ENCODE results near the gene ISX.

ISX gene

DNA sequence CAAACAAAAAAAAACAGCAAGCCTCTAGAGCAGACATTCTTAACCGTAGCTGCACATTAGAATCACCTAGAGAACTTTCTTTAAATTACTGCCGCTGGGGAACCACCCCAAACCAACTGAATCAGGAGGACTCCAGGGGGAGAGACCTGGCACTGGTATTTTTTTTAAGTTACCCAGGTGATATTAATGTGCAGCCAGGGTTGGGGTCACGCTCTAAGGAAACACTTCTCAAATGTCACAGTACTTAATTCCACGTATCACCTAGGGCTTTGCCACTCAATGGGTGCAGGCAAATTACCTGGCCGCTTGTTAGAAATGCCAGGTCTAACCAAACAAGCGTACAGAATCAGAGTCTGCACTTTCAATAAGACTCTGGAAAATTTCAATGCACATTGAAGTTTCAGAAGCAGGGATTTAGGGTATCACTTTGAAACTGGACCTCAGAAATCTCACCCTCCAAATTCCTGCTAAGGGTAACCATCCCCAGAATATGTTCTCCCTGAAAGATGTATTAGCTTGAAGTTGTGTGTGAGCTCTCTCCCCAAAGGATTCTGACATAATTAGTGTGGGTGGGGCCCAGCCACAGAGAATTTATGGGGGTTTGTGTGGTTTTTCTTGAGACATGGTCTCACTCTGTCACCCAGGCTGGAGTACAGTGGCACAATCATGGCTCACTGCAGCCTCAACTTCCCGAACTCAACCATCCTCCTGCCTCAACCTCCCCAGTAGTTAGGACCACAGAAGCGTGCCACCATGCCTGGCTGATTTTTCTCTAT, 12.7 kb upstream of the ISX start:
- DNase-seq, result no peak

DNA sequence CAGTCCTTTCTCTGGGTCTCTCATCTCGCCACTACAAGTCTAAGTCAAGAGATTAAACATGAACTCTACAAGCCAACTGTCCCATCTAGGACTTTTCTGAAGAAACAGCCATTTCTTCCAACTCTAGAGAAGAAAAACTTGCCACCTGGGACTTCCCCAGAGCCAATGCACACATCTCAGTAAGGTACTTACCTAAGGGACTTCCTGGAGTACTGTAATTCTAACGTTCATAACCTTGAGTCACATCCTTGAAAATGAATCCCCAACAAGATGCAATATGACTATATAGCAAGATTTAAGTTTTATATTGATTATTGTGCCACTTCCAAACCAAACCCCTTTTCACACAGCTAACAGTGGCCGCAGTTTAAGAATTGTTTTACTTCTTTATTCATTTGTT, 11.9 kb upstream of the ISX start:
- no peak for DNase-seq

DNA sequence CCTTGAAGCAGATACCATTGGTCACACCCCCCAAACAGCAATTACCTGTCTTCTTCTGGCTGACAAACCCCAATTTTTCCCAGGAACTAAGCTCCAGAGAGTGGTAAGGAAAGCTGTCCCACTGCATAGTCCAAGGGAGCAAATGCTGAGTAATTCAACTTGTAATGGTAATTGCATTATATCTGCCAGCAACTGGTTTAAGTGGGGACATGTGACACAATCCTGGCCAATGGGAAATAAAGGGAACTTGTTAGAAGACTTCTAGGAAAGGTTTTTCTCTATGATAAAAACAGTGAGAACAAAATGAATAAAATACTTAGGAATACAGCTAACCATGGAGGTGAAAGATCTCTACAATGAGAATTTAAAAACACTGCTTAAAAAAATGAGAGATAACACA, 9.5 kb upstream of the ISX start:
- DNase-seq, result no peak

DNA sequence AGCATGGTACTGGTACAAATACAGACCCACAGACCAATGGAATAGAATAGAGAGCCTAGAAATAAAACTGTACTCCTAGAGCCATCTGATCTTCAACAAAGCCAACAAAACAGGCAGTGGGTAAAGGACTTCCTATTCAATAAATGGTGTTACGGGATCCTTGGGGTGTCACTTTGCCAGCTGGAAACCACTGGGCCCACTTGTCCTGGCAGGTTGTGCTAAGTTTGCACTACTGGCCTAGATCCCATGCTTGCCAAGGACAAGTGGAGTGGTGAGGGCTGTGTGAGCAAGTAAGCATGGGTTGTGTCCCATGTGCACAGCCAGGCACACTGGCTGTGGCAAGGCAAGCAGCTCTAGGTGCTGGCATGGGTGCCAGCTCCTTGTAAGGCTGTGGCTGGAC, 8.8 kb upstream of the ISX start:
- no peak for DNase-seq

DNA sequence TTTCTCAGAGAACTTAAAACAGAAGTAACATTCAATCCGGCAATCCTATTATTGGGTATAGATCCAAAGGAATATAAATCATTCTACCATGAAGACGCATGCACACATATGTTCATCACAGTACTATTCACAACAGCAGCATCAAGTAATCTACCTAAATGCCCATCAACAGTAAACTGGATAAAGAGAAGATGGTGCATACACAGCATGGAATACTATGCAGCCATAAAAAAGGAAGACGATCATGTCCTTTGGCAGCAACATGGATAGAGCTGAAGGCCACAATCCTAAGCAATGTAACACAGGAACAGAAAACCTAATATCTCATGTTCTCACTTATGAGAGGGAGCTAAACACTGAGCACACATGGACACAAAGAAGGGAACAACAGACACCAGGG, 6.3 kb upstream of the ISX start:
- no peak for DNase-seq

DNA sequence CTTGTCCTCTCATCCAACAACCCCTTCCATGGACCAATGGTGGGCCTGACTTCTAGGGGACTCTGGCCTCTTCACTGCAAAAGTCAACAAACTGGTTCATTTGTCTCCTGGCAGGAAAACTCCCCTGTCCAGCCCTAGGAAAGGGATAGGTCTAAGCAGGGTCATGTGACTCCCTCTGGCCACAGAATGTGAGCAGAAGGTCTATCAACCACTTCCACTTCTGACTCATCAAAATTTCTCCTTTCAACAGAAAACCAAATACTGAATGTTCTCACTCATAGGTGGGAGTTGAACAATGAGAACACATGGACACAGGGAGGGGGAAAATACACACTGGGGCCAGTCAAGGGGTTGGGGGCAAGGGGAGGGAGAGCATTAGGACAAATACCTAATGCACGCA, 1.3 kb upstream of the ISX start:
- no peak for DNase-seq

DNA sequence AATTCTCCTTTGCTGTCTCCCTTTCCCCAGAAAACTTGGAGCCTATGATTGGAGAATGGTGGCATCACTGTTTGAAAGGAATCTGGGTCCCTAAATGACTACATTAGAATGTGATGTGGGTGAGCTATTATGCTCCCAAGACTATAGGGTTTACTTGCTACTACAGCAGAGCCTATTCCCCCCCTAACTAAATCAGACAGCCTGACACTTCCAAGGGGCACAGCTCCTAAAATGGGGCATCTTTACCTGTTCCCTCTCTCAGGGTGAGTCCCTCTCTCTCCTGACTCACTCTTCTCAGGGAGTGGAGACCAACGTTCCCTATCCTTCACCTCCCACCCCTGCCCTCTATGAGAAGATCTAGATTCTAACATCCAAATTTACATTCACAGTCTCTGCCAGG, 775 bp upstream of the ISX start:
- no peak for DNase-seq

DNA sequence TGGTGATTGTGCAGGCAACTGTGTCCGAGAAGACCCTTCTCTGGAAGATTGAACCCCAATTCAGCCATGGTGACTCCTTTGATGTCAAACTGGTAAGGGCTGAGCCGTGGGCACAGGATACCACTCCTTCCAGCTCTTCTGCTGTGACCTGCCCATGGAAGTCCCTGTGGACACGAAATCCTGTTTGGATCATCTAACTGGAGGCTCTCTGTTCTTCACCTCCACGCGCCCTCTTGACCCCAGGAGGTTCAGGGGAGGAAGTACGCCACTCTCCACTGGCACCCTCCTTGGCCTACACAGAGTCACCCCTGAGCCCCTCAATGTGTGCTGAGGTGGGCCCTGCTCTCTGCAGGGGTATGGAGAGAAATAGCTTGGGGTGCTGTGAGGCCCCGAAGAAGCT, 810 bp downstream of the ISX start:
- DNase-seq, result no peak

DNA sequence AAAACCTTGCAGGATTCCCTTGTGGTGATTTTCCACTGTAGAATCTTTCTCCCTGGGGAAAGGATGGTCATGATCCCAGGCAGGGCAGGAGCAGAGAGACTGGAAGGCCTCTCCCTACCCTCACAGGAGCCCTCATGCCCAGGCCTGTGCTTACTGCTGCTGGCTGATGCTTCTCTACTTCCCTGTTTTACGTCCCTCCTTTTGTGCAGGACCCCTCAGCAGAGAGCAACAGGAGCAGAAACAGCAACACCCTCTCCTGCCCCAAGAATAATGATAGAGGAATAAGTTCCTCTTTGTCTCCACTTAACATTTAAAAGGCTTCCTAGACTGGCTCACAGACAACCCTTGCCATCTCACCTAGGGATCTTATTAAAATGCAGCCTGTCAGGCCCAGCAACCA, 3.6 kb downstream of the ISX start:
- DNase-seq, result no peak

DNA sequence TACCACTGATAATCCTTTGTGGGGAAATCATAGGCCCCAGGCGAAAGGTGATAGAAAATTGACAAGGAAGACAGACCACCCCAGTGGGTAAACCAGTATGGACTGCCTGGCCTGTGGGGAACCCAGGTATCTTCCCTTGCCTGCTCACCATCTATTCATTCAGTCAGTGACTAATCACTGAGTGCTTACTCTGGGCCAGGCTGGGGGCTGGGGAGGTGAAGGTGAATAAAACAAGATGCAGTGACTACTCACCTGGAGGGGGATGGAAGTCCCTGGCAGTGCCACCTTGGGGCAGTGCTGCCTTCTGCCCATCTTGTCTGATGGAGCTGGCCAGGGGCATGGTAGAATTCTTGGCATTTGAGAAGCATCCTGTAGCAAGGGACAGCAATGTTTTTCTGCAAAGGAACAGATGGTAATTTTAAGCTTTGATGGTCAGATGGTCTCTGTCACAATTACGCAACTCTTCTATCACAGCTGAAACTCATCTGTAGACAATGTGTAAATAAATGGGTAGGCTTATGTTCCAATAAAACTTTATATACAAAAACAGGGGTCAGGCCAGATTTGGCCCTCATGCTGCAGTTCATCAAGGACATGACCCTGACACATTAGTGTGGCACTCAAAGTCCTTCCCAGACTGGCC, 4.6 kb downstream of the ISX start:
- DNase-seq, result peak; percentile 75

DNA sequence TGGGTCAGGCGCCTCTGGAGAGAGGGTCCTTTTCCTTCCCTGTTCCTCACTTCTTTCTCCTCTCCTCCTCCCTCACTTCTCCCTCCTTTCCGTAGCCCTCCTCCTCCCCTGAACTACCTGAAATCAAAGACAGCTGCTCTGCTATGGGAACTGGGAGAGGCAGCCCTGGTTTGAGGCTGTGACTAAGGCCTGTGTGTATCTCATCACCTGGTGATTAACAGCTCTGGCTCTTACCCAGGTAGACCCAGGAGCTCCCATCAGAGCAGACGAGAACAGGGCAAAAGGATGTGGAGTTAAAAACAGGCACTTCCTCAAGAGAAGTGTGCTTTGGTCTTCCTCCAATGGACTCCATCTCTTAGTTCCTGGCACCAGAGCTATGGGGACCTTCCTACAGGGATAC, 5.8 kb downstream of the ISX start:
- peak; percentile 51 for DNase-seq

DNA sequence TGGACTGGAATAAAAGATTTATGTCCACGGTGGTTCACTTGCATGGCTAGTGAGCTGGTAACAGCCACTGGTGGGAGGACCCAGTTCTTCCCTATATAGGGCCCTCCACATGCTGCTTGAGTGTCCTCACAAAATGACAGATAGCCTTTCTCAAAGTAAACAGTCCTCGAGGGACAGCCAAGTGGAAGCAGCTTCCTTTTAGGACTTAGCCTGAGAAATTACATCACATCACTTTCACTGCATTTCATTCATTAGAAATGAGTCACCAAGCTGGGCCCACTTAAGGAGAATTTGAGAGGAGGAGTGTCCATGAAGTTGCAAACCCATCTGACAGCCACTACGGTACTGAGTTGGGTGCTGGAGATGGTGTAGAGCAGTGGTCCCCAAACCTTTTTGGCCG, 7.0 kb downstream of the ISX start:
- no peak for DNase-seq

DNA sequence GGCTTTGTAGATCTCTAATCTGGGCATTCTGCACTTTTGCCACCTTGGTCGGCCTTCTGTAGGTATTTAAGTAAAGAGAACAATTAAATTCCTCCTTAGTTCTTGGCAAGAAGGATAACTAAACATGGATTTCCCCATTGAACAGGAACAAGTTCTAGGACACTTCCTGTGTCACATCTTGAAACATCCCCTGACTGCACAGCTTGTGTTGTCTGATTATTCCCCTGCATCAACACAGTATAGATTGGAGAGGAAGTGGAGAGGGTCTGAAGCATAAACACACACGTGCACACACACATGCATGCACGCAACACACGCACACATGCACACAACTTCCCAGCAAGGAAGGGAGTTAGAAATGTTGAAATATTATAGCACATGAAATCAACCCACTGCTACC, 8.6 kb downstream of the ISX start:
- DNase-seq, result no peak

DNA sequence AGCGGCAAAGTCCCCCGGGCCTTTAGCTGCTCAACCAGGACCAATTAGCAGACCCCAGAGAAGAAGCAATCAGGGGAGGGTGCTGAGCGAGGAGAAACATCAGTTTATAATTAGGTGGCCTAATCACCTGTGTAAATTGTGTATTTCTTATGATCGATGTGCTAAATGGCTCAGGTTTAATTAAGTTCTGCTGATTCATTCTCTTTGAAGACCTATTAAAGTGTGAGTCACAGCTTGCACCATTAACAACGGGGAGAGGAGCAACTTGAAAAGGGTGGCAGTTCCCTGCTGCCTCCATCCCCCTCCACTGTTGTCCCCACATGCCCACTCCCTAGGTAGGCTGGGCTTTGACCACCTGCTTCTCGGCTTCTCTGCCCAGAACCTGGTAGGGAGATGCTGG, 10.7 kb downstream of the ISX start:
- no peak for DNase-seq

DNA sequence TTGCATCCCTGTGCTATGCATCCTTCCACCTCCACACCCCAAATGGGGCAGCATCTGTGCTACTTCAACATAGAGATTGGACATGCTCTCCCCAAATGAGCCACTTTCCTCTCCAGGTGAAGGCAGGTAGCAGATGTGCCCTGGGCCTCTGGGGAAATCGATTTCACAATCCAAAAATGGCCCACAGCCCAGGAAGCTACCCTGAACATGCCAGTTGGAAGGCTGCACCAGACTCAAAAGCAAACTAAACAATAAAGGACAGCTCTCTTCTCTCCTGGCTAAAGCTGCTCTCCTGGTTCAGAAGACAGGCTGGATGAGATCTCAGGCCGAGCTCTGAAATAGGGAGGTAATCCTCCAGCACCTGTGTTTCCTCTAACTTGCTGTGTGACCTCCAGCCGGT, 19.7 kb downstream of the ISX start:
- DNase-seq, result peak; percentile 78

DNA sequence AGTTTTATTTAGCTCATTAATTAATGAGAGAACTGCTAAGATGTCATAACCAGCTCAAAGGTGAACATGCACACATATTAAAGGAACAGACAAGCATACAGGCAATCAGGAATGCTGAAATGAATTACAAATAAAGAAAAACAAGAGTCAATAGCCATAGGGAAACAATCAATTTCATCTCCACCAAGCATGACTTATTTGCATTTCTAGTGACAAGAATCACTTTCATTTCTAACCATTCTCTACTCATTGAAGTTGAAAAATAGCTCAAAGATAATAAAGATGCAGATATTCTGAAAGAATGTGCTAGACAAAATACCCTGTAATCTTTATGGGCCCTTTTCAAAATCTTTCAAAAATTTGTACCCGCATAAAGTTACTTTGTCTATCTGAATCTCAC, 23.2 kb downstream of the ISX start:
- no peak for DNase-seq

DNA sequence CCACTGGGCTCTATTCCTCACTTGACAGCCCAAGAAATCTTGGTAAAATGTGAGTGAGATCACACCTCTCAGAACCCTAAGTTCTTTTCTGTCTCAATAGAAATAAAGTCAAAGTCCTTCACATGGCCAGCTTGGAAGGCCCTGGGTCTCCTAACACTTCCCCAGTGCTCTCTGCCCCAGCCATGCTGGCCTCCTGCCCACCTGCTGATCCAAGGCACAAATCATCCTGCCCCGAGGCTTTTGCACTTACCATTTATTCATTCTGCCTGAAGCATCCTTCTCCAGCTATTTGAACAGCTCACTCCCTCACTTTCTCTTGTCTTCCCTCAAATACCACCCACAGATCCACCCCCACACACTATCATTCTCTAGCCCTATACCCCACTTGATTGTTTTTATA, 26.4 kb downstream of the ISX start:
- no peak for DNase-seq

DNA sequence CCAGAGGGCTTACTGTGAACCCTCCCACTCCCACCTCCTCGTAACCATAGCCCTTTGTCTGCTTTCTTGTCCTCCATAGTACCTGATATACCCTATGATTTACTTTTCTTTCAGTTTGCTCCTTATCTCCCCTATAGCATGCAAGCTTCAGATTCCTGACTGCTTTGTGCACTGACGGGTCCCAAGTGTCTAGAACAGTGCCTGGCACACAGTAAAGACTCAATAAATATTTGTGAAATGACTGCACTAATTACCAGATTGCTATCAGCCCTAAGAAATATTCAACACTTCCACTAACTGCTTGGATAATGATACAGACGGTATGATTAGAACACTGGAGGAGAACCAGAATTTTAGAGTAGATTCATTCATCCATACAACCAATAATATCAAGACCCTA, 33.0 kb downstream of the ISX start:
- DNase-seq, result no peak

DNA sequence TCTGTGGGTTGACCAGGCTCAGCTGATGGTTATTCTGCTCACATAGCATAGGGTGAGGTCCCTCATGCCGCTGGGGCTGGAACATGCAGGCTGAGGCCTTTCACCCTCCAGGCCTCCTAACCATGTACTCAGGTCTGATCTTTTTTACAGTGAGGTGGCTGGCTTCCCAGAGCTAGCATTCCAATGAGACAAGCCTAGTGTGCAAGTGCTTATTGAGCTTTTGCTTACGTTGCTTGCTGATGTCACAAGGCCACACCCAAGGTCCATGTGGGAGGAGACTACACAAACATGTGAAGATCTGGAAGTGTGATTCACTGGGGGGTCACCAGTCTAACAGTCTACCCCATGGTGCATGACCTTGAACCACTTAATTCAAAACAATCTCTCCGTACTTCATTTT, 33.9 kb downstream of the ISX start:
- DNase-seq, result no peak

DNA sequence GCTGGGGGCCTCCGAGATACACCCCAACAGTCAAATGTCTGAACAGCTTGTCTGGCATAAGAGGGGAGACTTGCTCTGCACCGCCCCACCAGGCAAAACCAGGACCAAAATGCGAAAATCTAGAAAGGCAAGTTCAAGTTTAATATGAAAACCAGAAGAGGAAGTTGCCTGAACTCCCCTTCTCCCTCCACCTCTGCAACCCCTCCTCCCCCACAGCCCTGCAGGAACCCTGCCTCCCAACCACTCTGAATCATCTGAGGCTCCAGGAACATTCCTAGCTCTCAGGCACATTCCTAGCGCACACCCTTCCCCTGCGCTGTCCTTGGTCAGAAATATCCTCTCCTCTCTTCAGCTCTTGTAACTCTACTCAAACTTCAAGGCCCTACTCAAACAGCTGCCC, 36.7 kb downstream of the ISX start:
- no peak for DNase-seq

DNA sequence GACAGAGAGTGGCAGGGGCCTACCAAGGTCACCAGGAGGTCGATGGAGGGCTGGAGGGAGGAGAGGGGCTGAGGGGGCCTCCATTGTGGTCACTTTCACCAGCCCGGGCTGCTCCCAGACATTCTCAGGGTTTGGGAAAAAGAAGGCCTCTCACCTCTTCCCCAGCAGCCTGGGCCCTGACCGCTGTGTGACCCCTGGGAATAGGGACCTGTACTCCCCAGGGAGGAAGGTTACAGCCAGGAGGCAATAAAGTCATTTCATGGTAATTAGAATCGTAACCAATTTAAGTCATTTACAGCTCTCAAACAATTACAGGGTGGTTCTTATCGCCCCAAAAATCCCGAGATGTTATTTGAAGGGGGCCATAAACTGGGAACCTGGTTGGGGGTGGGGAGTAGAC, 37.8 kb downstream of the ISX start:
- no peak for DNase-seq

DNA sequence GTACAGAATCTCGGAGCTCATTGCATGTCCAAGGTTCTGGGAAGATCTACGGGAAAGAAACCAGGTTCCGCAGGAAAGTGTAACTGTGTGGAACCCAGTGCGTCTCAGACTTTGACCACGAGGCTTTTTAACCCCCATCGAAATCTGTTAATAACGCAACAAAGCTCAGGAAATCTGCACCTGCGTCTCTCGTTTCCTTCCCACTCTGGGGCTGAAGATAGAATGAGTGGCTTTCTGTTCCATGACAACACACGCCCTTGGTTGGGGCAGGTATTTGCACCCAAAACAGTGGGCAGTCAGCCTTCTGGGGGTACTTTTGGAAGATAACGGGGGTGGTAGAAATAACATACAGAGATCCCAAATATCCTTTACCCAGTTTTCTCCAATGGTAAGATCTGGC, 38.5 kb downstream of the ISX start:
- no peak for DNase-seq

DNA sequence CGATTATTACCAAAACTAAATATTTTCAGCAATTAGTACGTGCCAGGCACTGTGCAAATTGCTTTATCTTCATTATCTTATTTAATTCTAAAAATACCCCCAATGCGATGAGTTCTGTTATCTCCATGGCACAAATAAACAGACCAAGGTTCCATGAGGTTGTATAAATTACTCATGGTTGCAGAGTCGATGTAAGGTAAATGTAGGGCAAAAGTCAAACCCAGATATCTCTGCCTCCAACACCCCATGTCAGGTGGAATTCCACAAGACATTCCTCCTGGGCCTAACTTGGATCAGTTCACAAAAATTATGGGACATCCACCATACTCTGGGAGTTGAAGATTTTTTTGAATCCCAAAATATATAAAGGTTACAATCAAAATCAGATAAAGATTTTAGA, 43.7 kb downstream of the ISX start:
- DNase-seq, result no peak

DNA sequence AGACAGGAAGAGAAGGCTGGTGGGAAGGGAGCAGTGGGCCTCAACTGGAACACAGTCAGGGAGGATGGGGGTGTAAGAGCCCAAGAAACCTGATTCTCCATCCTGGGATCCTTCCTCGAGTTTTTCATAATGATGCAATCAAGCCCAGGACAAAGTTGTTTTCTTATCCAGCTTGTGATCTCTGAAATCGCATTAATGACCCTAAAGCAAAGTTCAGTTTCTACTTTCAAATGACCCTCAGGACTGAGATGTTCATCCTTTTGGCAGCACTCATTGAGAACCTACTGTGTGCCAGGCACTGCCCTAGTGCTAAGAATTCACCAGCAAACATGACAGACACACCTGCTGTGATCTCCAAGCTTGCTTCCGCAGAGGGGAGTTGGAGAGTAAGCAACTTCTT, 45.3 kb downstream of the ISX start:
- DNase-seq, result no peak

DNA sequence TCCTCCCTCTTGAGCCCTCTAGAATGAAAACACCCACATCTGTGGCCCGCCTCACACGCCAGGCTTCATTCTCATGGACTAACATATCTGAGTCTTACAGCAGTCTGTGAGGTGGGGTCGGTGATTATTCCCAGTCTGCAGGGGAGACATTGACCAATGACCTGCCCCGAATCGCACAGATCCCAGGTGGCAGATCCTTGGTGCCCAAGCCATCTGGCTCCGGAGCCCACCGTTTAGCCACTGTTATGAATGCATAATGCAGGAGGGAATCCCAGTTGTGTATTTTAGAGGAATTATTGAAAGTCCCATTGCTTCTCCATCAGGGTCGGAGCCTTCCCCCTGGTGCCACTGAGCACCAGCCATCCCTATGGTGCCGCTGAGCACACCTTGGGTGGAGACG, 47.4 kb downstream of the ISX start:
- DNase-seq, result no peak

Data from NCI-H2171 treated with DMSO at 0.1 percent for 48 hours (cell line).